ENCODE data around the gene LMAN2L. TPM values are rescaled to one million over a fixed set of nuclear protein-coding genes. Genes with fewer than 3 reads are reported as not detected.

The LMAN2L gene
- total RNA-seq, 1 experiment from 2014 or later = 12.0 TPM

GRCh38 chr2:96715658-96716057 is 24.2 kb downstream of the LMAN2L start:
- DNase-seq (ENCODE audit: low spot score) = no peak

GRCh38 chr2:96710985-96711384 is 28.9 kb downstream of the LMAN2L start:
- no peak for DNase-seq (ENCODE audit: low spot score)

GRCh38 chr2:96703021-96703751 is 36.7 kb downstream of the LMAN2L start:
- no peak for DNase-seq (ENCODE audit: low spot score)

GRCh38 chr2:96702098-96702785 is 37.6 kb downstream of the LMAN2L start:
- no peak for DNase-seq (ENCODE audit: low spot score)

- no peak for DNase-seq (ENCODE audit: low spot score)
These were observed 38.2 kb downstream of the LMAN2L start for GRCh38 chr2:96701636-96702035.

GRCh38 chr2:96700086-96700485 is 39.8 kb downstream of the LMAN2L start:
- no peak for DNase-seq (ENCODE audit: low spot score)

- DNase-seq (ENCODE audit: low spot score) = no peak
These were observed 40.2 kb downstream of the LMAN2L start for GRCh38 chr2:96699621-96700020.

GRCh38 chr2:96699021-96699420 is 40.8 kb downstream of the LMAN2L start:
- no peak for DNase-seq (ENCODE audit: low spot score)

- no peak for DNase-seq (ENCODE audit: low spot score)
These were observed 41.5 kb downstream of the LMAN2L start for GRCh38 chr2:96698221-96698861.

GRCh38 chr2:96697476-96697875 is 42.4 kb downstream of the LMAN2L start:
- DNase-seq (ENCODE audit: low spot score) = no peak

GRCh38 chr2:96695602-96696001 is 44.3 kb downstream of the LMAN2L start:
- DNase-seq (ENCODE audit: low spot score) = no peak

GRCh38 chr2:96694816-96695455 is 44.9 kb downstream of the LMAN2L start:
- DNase-seq (ENCODE audit: low spot score) = no peak

- DNase-seq (ENCODE audit: low spot score) = no peak
These were observed 45.6 kb downstream of the LMAN2L start for GRCh38 chr2:96694279-96694678.

GRCh38 chr2:96693286-96694200 is 46.3 kb downstream of the LMAN2L start:
- no peak for DNase-seq (ENCODE audit: low spot score)

GRCh38 chr2:96692094-96692971 is 47.5 kb downstream of the LMAN2L start:
- no peak for DNase-seq (ENCODE audit: low spot score)

GRCh38 chr2:96691022-96691612 is 48.7 kb downstream of the LMAN2L start:
- no peak for DNase-seq (ENCODE audit: low spot score)

GRCh38 chr2:96690306-96691021 is 49.4 kb downstream of the LMAN2L start:
- no peak for DNase-seq (ENCODE audit: low spot score)

- no peak for DNase-seq (ENCODE audit: low spot score)
These were observed 50.4 kb downstream of the LMAN2L start for GRCh38 chr2:96689431-96689991.
